Mesenchymal stem cell (in vitro differentiated cells and primary cell): ENCODE results near the gene CD276.
A peak's percentile ranks its signal among the peaks of the same experiment; 100 is the strongest.

Experiments
- DNase-seq: peaks from one replicate; pipeline ENCODE4 v3.0.0-alpha.2; 2013
- H2AFZ ChIP-seq: one replicate; pipeline ENCODE4 v1.6.1; 2013; ENCODE audit warnings: low read depth, mild to moderate bottlenecking, control low read depth, inconsistent platforms, low read length, moderate library complexity
- H2AK5ac ChIP-seq: 2 replicates; pipeline ENCODE4 v1.6.1; 2013; ENCODE audit warnings: low read length, moderate library complexity, mild to moderate bottlenecking, inconsistent platforms; ENCODE audit not compliant: severe bottlenecking
- H2BK120ac ChIP-seq: one replicate; pipeline ENCODE4 v1.6.1; 2013; ENCODE audit warnings: low read depth, mild to moderate bottlenecking, inconsistent platforms, low read length, moderate library complexity
- H2BK12ac ChIP-seq, 2 experiments: one replicate each; pipeline ENCODE4 v1.6.1; 2013; ENCODE audit warnings: inconsistent platforms in 2 of 2, low read length in 2 of 2, mild to moderate bottlenecking in 2 of 2, moderate library complexity in 2 of 2, control low read depth in 1 of 2
- H2BK15ac ChIP-seq: one replicate; pipeline ENCODE4 v1.6.1; 2013; ENCODE audit warnings: mild to moderate bottlenecking, low read depth, inconsistent platforms; ENCODE audit not compliant: poor library complexity, severe bottlenecking
- H2BK5ac ChIP-seq: 2 replicates; pipeline ENCODE4 v1.6.1; 2013; ENCODE audit warnings: low read depth, mild to moderate bottlenecking, low read length, control low read depth, inconsistent platforms; ENCODE audit not compliant: poor library complexity, severe bottlenecking
- H3K14ac ChIP-seq, 2 experiments: one replicate each; pipeline ENCODE4 v1.6.1; 2013; ENCODE audit warnings: inconsistent platforms in 2 of 2, low read length in 2 of 2, control low read depth in 1 of 2, mild to moderate bottlenecking in 1 of 2, moderate library complexity in 1 of 2
- H3K18ac ChIP-seq, 2 experiments: one replicate each; pipeline ENCODE4 v1.6.1; 2013; ENCODE audit warnings: inconsistent platforms in 2 of 2, low read length in 2 of 2, control low read depth in 1 of 2, low read depth in 1 of 2, mild to moderate bottlenecking in 1 of 2
- H3K23ac ChIP-seq, 2 experiments: one replicate each; pipeline ENCODE4 v1.6.1; 2013; ENCODE audit warnings: inconsistent platforms in 2 of 2, low read length in 2 of 2, mild to moderate bottlenecking in 2 of 2, moderate library complexity in 2 of 2, control low read depth in 1 of 2
- H3K27ac ChIP-seq: 2 replicates; pipeline ENCODE4 v1.5.1; 2013; ENCODE audit warnings: mild to moderate bottlenecking, moderate library complexity, low read length, control low read depth, inconsistent platforms; ENCODE audit not compliant: poor library complexity, severe bottlenecking
- H3K27me3 ChIP-seq, 2 experiments: 2 replicates each; pipeline versions ENCODE4 v1.6.1 to v1.7.0; 2013; ENCODE audit warnings: low read length in 2 of 2, mild to moderate bottlenecking in 2 of 2, moderate library complexity in 2 of 2, control low read depth in 1 of 2, inconsistent platforms in 1 of 2; ENCODE audit not compliant: control insufficient read depth in 1 of 2, insufficient read depth in 1 of 2
- H3K36me3 ChIP-seq, 2 experiments: 2 replicates each; pipeline versions ENCODE4 v1.6.1 to v1.7.0; 2013; ENCODE audit warnings: low read length in 2 of 2, control low read depth in 1 of 2, inconsistent platforms in 1 of 2, low read depth in 1 of 2, mild to moderate bottlenecking in 1 of 2; ENCODE audit not compliant: insufficient read depth in 2 of 2, control insufficient read depth in 1 of 2
- H3K4ac ChIP-seq, 2 experiments: one replicate each; pipeline ENCODE4 v1.6.1; 2013; ENCODE audit warnings: inconsistent platforms in 2 of 2, low read length in 2 of 2, mild to moderate bottlenecking in 2 of 2, moderate library complexity in 2 of 2, control low read depth in 1 of 2, low read depth in 1 of 2
- H3K4me1 ChIP-seq: 2 replicates; pipeline ENCODE4 v1.6.1; 2013; ENCODE audit warnings: low read depth, low read length, control low read depth; ENCODE audit not compliant: control insufficient read depth, insufficient read depth
- H3K4me2 ChIP-seq: 2 replicates; pipeline ENCODE4 v1.6.1; 2013; ENCODE audit warnings: low read length, mild to moderate bottlenecking, inconsistent platforms; ENCODE audit not compliant: poor library complexity, severe bottlenecking
- H3K4me3 ChIP-seq, 2 experiments: 2 replicates each; pipeline versions ENCODE4 v1.5.1 to v1.7.0; 2013; ENCODE audit warnings: low read length in 2 of 2, mild to moderate bottlenecking in 2 of 2, control low read depth in 1 of 2, low read depth in 1 of 2; ENCODE audit not compliant: insufficient read depth in 1 of 2
- H3K79me1 ChIP-seq: replicated peaks from 2 replicates; pipeline ENCODE4 v1.6.1; 2013; ENCODE audit warnings: mild to moderate bottlenecking, control low read depth, low read length, inconsistent platforms; ENCODE audit not compliant: poor library complexity, severe bottlenecking
- H3K9ac ChIP-seq: 2 replicates; pipeline ENCODE4 v1.7.0; 2013; ENCODE audit warnings: mild to moderate bottlenecking, low read length, moderate library complexity
- H3K9me3 ChIP-seq: 2 replicates; pipeline ENCODE4 v1.7.0; 2013; ENCODE audit warnings: mild to moderate bottlenecking, low read length; ENCODE audit not compliant: control insufficient read depth
- H4K8ac ChIP-seq: one replicate; pipeline ENCODE4 v1.6.1; 2013; ENCODE audit warnings: inconsistent platforms, mild to moderate bottlenecking, low read length, moderate library complexity
- H4K91ac ChIP-seq: one replicate; pipeline ENCODE4 v1.6.1; 2013; ENCODE audit warnings: mild to moderate bottlenecking, low read length, inconsistent platforms
- WGBS: methylation state at CpG from one replicate; pipeline ENCODE4 v1.1.7; 2013; ENCODE audit warnings: mixed read lengths; 5-methylcytosine and 5-hydroxymethylcytosine counted together

Gene CD276

DNA sequence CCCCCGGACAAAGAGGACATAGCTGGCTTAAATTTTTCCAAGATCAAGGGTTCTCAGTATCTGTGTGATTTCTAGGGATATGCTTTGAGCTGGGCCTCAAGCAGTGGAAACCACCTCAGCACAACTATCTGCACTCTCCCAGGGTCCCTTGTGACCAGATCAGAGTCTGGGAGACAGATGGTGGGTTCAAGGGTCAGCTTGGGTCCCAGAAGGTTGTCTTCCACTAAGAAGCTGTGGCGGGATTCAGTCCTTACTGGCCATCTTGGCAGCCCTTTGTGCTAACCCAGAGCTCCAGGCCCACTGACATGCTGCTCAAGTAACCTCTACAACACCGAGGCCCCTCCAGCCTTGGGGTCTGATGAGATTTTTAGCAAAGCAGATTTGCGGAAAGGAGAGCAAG, 66.3 kb downstream of the CD276 start:
- no peak for DNase-seq
- Histone ChIP-seq H3K4ac (no peak overlapping the region), H2BK12ac (no peak overlapping the region), H3K27ac (no peak overlapping the region), H3K4me1 (peaks cover 30% of the 10 kb centered on the region), H3K18ac (no peak overlapping the region), H3K9ac (no peak overlapping the region), H3K23ac (no peak overlapping the region), H3K4me3 (no peak overlapping the region), H2AK5ac (no peak overlapping the region), H3K9me3 (no peaks in the 10 kb centered on the region), H3K36me3 (no peaks in the 10 kb centered on the region), H3K79me1 (no peaks in the 10 kb centered on the region), H3K14ac (no peak overlapping the region), H2BK120ac (no peak overlapping the region), H3K27me3 (peaks cover 13 to 65% of the 10 kb centered on the region in 2 experiments), H4K8ac (no peak overlapping the region), H4K91ac (no peak overlapping the region), H3K4me2 (no peak overlapping the region), H2AFZ (no peak overlapping the region), H2BK15ac (no peak overlapping the region), H2BK5ac (no peak overlapping the region)
- 92% methylated on average over 3 of the region's 4 CpGs for WGBS

DNA sequence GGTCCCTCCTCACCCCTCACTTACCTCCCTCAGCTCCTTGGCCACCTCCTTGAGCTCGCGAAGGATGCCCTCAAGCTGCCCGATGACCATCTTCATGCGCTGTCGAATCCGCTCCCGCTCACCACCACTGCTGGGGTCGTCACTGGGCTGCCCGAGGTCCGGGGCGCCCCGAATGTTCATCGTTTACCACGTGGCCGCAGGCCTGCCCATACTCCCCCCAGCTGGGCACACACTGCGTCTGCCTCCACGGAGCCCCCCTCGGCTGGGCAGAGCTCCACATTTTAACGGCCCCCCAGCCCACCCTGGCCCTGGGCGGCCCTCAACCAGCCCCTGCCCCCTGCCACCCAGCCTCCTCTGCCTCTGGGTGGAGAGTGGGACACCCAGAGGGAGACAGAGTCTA, 66.8 kb downstream of the CD276 start:
- H3K4me3 ChIP-seq: no peak overlapping the region
- no peak overlapping the region for H3K27ac ChIP-seq
- no peak overlapping the region for H3K4ac ChIP-seq
- no peaks in the 10 kb centered on the region for H3K79me1 ChIP-seq
- no peak overlapping the region for H4K91ac ChIP-seq
- no peak overlapping the region for H2AFZ ChIP-seq
- H3K36me3 ChIP-seq: no peaks in the 10 kb centered on the region
- H3K9me3 ChIP-seq: no peaks in the 10 kb centered on the region
- H2AK5ac ChIP-seq: no peak overlapping the region
- H3K14ac ChIP-seq: no peak overlapping the region
- peaks cover 13 to 68% of the 10 kb centered on the region in 2 experiments for H3K27me3 ChIP-seq
- no peak overlapping the region for H3K4me2 ChIP-seq
- H2BK12ac ChIP-seq: no peak overlapping the region
- H2BK120ac ChIP-seq: no peak overlapping the region
- 79% methylated on average over 18 of the region's 20 CpGs for WGBS
- H3K4me1 ChIP-seq: peaks cover 30% of the 10 kb centered on the region
- H2BK15ac ChIP-seq: no peak overlapping the region
- H3K9ac ChIP-seq: no peak overlapping the region
- H3K23ac ChIP-seq: no peak overlapping the region
- no peak for DNase-seq
- no peak overlapping the region for H4K8ac ChIP-seq
- no peak overlapping the region for H3K18ac ChIP-seq
- no peak overlapping the region for H2BK5ac ChIP-seq

DNA sequence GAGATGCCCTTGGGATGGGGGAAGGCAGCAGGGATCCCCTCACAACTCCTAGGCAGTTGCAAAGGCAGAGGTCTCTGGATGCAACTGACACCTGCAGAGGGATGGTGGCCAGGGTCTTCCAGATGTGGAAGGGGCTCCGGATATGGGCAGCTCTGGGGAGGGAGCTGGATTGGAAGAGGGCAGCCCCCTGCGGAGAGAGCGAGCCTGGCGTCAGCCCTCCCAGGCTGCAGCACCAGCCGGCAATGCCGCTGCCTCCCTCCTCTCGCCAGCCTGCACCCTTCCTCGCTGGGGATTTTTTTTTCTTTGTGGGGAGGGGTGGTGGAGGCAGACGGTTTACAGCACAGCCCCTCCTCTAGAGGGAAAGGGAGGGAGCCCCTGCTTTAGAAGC, 67.3 kb downstream of the CD276 start:
- Histone ChIP-seq H3K4ac (no peak overlapping the region), H3K27ac (no peak overlapping the region), H3K9me3 (no peaks in the 10 kb centered on the region), H2AFZ (no peak overlapping the region), H2BK5ac (no peak overlapping the region), H3K9ac (no peak overlapping the region), H2BK120ac (no peak overlapping the region), H2AK5ac (no peak overlapping the region), H4K91ac (no peak overlapping the region), H2BK12ac (no peak overlapping the region), H3K4me1 (peaks cover 25% of the 10 kb centered on the region), H3K4me2 (peak overlapping the region; percentile 10), H3K79me1 (no peaks in the 10 kb centered on the region), H3K23ac (no peak overlapping the region), H2BK15ac (no peak overlapping the region), H3K36me3 (no peaks in the 10 kb centered on the region), H4K8ac (no peak overlapping the region), H3K27me3 (peaks cover 18 to 73% of the 10 kb centered on the region in 2 experiments), H3K14ac (no peak overlapping the region), H3K4me3 (peak overlapping the region in 1 of 2 experiments; percentile 24), H3K18ac (no peak overlapping the region)
- DNase-seq: no peak
- WGBS: 8% methylated on average over 2 of the region's 9 CpGs

DNA sequence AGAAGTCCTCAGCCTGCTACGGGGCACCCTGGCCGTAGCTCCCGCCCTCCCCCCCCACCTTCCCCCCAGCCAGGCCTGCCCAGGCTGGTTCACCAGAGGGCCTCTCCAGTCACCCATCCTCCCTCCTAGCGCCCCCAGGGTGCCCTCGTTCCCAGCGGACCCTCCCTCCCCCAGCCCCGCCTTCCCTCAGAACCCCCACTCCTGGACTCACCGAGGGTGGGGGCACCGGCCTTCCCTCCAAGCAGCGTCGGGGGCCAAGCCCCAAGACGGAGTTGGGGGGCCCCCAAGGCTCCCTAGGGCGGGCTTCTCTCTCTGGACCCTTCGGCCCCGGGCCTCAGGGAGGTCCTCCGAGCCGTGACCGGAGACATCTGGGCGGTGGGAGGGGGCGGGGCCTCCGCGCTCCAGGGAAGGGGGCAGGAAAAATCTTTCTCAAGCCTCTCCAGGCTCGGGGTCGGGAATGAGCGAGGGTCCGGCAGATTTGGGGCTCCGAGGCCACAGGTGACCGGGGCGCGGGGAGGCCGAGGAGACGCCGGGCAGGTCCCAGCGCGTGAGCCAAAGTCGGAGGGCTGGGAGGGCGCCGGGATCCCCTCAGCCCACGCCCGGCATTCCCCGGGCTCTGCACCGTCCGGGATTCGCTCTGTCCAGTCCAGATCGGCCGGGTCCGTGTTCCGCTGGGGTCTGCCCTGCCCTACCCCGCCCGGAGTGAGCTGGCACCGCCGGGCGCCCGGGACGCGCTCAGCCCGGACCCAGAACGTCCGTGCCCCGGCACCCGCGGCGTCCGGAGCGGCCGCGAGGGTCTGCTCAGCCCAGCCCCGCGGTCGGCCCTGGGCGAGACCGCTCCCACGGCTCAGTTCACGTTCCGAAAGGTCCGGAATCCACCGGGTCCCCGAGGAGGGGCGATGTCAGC, 68.0 kb downstream of the CD276 start:
- Histone ChIP-seq H3K4ac (no peak overlapping the region), H3K4me3 (peak overlapping the region; percentile 50 to 73), H2AK5ac (no peak overlapping the region), H3K27ac (no peak overlapping the region), H3K36me3 (no peaks in the 10 kb centered on the region), H4K91ac (no peak overlapping the region), H2BK15ac (no peak overlapping the region), H3K9ac (peak overlapping the region; percentile 60), H3K9me3 (no peaks in the 10 kb centered on the region), H3K4me2 (peak overlapping the region; percentile 91), H2BK5ac (no peak overlapping the region), H3K4me1 (peaks cover 19% of the 10 kb centered on the region), H2BK120ac (no peak overlapping the region), H2BK12ac (no peak overlapping the region), H3K27me3 (peaks cover 25 to 80% of the 10 kb centered on the region in 2 experiments), H3K18ac (no peak overlapping the region), H2AFZ (peak overlapping the region; percentile 6), H3K79me1 (no peaks in the 10 kb centered on the region), H4K8ac (no peak overlapping the region), H3K23ac (peak overlapping the region in 1 of 2 experiments; percentile 30), H3K14ac (no peak overlapping the region)
- no peak for DNase-seq
- under 1% methylated on average over 64 of the region's 79 CpGs for WGBS
